Neural cell (in vitro differentiated cells): ENCODE data around the gene GATAD2A. TPM values are rescaled to one million over a fixed set of nuclear protein-coding genes. Genes with fewer than 3 reads are reported as not detected.

Experiments
- H2AFZ ChIP-seq: fragments of 200-600, 300-800 bp; sonication (generic), shearing (Covaris generic); 2 replicates; pipeline ENCODE4 v1.6.0; 2014; ENCODE audit warnings: low read depth, mild to moderate bottlenecking, antibody characterized with exemption, low read length, moderate library complexity
- H3F3A ChIP-seq: fragments of 200-600 bp; shearing (Covaris generic); 2 replicates; pipeline ENCODE4 v1.6.1; 2016; ENCODE audit warnings: mild to moderate bottlenecking, moderate library complexity, mixed read lengths, antibody characterized with exemption, low read length; ENCODE audit not compliant: insufficient read depth, poor library complexity, severe bottlenecking
- H3K27ac ChIP-seq: fragments of 200-600, 300-800 bp; sonication (generic), shearing (Covaris generic); 2 replicates; pipeline ENCODE4 v1.5.1; 2014; ENCODE audit warnings: mild to moderate bottlenecking, low read length, moderate library complexity
- H3K27me3 ChIP-seq: fragments of 300-800, 200-600 bp; sonication (generic), shearing (Covaris generic); 2 replicates; pipeline ENCODE4 v1.6.0; 2014; ENCODE audit warnings: mild to moderate bottlenecking, low read depth, low read length, moderate library complexity; ENCODE audit not compliant: insufficient read depth
- H3K36me3 ChIP-seq: fragments of 300-800, 200-600 bp; sonication (generic), shearing (Covaris generic); 2 replicates; pipeline ENCODE4 v1.5.1; 2014; ENCODE audit warnings: mild to moderate bottlenecking, antibody characterized with exemption, low read length, moderate library complexity; ENCODE audit not compliant: insufficient read depth
- H3K4me2 ChIP-seq: fragments of 300-800, 200-600 bp; sonication (generic), shearing (Covaris generic); 2 replicates; pipeline ENCODE4 v1.6.0; 2014; ENCODE audit warnings: mild to moderate bottlenecking, low read length
- H3K4me3 ChIP-seq: fragments of 300-800, 200-600 bp; sonication (generic), shearing (Covaris generic); 2 replicates; pipeline ENCODE4 v1.5.1; 2014; ENCODE audit warnings: mild to moderate bottlenecking, low read length, moderate library complexity
- H3K79me2 ChIP-seq: fragments of 200-600 bp; shearing (Covaris generic); replicated peaks from 2 replicates; pipeline ENCODE4 v1.6.0; 2014; ENCODE audit warnings: mild to moderate bottlenecking, low read length, moderate library complexity; ENCODE audit not compliant: insufficient read depth
- H3K9ac ChIP-seq: fragments of 300-800, 200-600 bp; sonication (generic), shearing (Covaris generic); 2 replicates; pipeline ENCODE4 v1.6.1; 2016; ENCODE audit warnings: mild to moderate bottlenecking, low read length, mixed read lengths
- H3K9me2 ChIP-seq: fragments of 200-600 bp; shearing (Covaris generic); 2 replicates; pipeline ENCODE4 v1.6.1; 2016; ENCODE audit warnings: mild to moderate bottlenecking, low read length, mixed read lengths; ENCODE audit not compliant: insufficient read depth
- H3K9me3 ChIP-seq: fragments of 200-600, 300-800 bp; sonication (generic), shearing (Covaris generic); 2 replicates; pipeline ENCODE4 v1.6.1; 2016; ENCODE audit warnings: mild to moderate bottlenecking, mixed run types, low read length, moderate library complexity, mixed read lengths
- H4K20me1 ChIP-seq: fragments of 200-600 bp; shearing (Covaris generic); 2 replicates; pipeline ENCODE4 v1.6.1; 2016; ENCODE audit warnings: mild to moderate bottlenecking, mixed run types; ENCODE audit not compliant: insufficient read depth
- CTCF ChIP-seq: fragments of 450-650 bp; IDR thresholded peaks from 2 replicates; pipeline ENCODE4 v1.5.1; 2014; ENCODE audit warnings: antibody characterized with exemption, mild to moderate bottlenecking, moderate library complexity; ENCODE audit not compliant: poor library complexity, severe bottlenecking
- EP300 ChIP-seq: fragments of 450-650 bp; conservative IDR thresholded peaks from 2 replicates; pipeline ENCODE4 v1.6.1; 2014; ENCODE audit warnings: antibody characterized with exemption, mild to moderate bottlenecking, moderate library complexity; ENCODE audit not compliant: poor library complexity, severe bottlenecking
- EZH2 ChIP-seq: fragments of 200-600, 300-800 bp; shearing (Covaris generic), sonication (generic); IDR thresholded peaks from 2 replicates; pipeline ENCODE4 v1.6.1; 2014; ENCODE audit warnings: antibody characterized with exemption, low read length, borderline replicate concordance, mild to moderate bottlenecking; ENCODE audit not compliant: insufficient read depth, poor library complexity, severe bottlenecking
- MXI1 ChIP-seq: fragments of 450-650 bp; conservative IDR thresholded peaks from 2 replicates; pipeline ENCODE4 v1.6.1; 2014; ENCODE audit warnings: antibody characterized with exemption, mild to moderate bottlenecking; ENCODE audit not compliant: poor library complexity, severe bottlenecking
- POLR2AphosphoS5 ChIP-seq: IDR thresholded peaks from 2 replicates; pipeline ENCODE4 v1.6.1; 2012
- RAD21 ChIP-seq: fragments of 450-650 bp; conservative IDR thresholded peaks from 2 replicates; pipeline ENCODE4 v1.6.1; 2014; ENCODE audit warnings: antibody characterized with exemption, mild to moderate bottlenecking, moderate library complexity
- SMC3 ChIP-seq: fragments of 450-650 bp; conservative IDR thresholded peaks from 2 replicates; pipeline ENCODE4 v1.6.1; 2014; ENCODE audit warnings: antibody characterized with exemption, mild to moderate bottlenecking, moderate library complexity; ENCODE audit not compliant: poor library complexity
- TAF1 ChIP-seq: IDR thresholded peaks from 2 replicates; pipeline ENCODE4 v1.6.1; 2012; ENCODE audit warnings: low read depth
- polyA plus RNA-seq: library from polyadenylated mRNA; depleted of rRNA; stranded (reverse); fragments of >200 nt; gene quantifications from 2 replicates; pipeline ENCODE4 v1.2.3, GENCODE V29; 2014
- TF ChIP-seq, protein P1 (sequence below): IDR thresholded peaks from 2 replicates; pipeline ENCODE4 v1.6.1; 2012; ENCODE audit warnings: borderline replicate concordance

The GATAD2A gene
- polyA plus RNA-seq, 1 donor from 2014 or later = 13.9 TPM

- Histone ChIP-seq H2AFZ (no peak overlapping the region), H3K9me2 (no peaks in the 10 kb centered on the region), H3K4me2 (no peak overlapping the region), H3K36me3 (no peaks in the 10 kb centered on the region), H3K27ac (peak overlapping the region; percentile 89), H3F3A (no peaks in the 10 kb centered on the region), H3K4me3 (no peak overlapping the region), H3K9ac (peak overlapping the region; percentile 66), H3K27me3 (no peaks in the 10 kb centered on the region), H3K79me2 (no peaks in the 10 kb centered on the region), H4K20me1 (no peaks in the 10 kb centered on the region), H3K9me3 (no peaks in the 10 kb centered on the region)
- TF ChIP-seq TAF1 (no peak), EZH2 (no peak), SMC3 (no peak), EP300 (no peak), MXI1 (no peak), RAD21 (no peak), CTCF (no peak), POLR2AphosphoS5 (no peak)
- TF ChIP-seq, protein P1, sequence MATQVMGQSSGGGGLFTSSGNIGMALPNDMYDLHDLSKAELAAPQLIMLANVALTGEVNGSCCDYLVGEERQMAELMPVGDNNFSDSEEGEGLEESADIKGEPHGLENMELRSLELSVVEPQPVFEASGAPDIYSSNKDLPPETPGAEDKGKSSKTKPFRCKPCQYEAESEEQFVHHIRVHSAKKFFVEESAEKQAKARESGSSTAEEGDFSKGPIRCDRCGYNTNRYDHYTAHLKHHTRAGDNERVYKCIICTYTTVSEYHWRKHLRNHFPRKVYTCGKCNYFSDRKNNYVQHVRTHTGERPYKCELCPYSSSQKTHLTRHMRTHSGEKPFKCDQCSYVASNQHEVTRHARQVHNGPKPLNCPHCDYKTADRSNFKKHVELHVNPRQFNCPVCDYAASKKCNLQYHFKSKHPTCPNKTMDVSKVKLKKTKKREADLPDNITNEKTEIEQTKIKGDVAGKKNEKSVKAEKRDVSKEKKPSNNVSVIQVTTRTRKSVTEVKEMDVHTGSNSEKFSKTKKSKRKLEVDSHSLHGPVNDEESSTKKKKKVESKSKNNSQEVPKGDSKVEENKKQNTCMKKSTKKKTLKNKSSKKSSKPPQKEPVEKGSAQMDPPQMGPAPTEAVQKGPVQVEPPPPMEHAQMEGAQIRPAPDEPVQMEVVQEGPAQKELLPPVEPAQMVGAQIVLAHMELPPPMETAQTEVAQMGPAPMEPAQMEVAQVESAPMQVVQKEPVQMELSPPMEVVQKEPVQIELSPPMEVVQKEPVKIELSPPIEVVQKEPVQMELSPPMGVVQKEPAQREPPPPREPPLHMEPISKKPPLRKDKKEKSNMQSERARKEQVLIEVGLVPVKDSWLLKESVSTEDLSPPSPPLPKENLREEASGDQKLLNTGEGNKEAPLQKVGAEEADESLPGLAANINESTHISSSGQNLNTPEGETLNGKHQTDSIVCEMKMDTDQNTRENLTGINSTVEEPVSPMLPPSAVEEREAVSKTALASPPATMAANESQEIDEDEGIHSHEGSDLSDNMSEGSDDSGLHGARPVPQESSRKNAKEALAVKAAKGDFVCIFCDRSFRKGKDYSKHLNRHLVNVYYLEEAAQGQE = no peak
Measured at GRCh38 chr19:19487077-19487949, 81.8 kb downstream of the GATAD2A start.

DNA sequence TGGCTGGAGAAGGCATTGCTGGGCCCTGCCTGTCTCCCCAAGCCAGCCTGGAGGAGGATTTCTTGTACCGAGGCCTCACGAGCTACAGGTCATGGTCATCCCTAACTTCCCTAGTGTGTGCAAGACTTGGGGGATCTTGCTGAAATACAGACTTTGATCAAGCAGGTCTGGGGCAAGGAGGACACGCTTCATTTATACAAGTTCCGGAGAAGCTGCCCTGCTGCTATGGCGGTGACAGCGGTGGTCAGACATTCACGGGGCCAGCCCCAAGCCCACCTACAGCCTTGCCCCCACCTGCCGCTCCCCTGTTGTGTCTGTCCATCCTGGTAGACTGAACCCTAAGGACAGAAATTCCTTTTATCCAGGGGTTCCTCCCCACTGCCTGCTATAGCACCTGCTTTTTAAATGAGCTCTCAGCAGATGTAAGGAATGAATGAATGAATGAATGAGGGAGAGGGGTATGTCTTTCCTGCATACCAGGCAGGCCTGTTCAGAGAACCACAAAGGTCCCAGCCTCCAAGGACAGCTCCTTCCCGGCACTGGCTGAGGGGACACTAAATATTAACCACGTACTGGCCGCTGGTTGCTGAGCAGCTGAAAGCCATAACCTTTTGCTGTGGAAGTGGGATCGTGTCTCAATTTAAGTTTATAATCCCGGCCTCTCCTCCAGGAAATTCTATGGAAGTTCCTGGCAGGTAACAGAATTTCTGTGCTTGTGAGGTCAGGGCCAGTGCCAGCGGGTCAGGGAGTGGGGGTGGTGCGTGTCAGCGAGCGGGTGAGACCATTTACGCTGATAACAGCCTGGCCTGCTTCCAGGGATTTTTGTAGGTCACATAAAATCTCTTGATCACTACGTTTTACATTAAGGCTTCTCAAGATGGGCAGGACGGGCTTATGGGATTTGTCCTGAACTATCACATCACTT is 82.7 kb downstream of the GATAD2A start:
- Histone ChIP-seq H4K20me1 (no peaks in the 10 kb centered on the region), H3K4me3 (peak overlapping the region; percentile 21), H3K9me3 (no peaks in the 10 kb centered on the region), H3K36me3 (no peaks in the 10 kb centered on the region), H2AFZ (no peak overlapping the region), H3K9me2 (no peaks in the 10 kb centered on the region), H3K79me2 (no peaks in the 10 kb centered on the region), H3K4me2 (peak overlapping the region; percentile 7), H3K9ac (peak overlapping the region; percentile 66), H3K27ac (peak overlapping the region; percentile 89), H3K27me3 (no peaks in the 10 kb centered on the region), H3F3A (no peaks in the 10 kb centered on the region)
- TF ChIP-seq, protein P1 = no peak
- TF ChIP-seq SMC3 (no peak), TAF1 (no peak), CTCF (no peak), EZH2 (no peak), RAD21 (no peak)
